HG03135 (cell line): ENCODE data around the gene TNFRSF17.
"Not testable (repeated sequence)": the region's sequence is repeated elsewhere in the genome, so short reads cannot be mapped to it uniquely, and the experiment has no call there.

Experiments used
- ATAC-seq: cut with Tn5 transposase; IDR thresholded peaks from one replicate; pipeline ENCODE4 v1.9.1; 2021; ENCODE audit warnings: mild to moderate bottlenecking, moderate library complexity; ENCODE audit not compliant: unreplicated experiment

The TNFRSF17 gene

DNA sequence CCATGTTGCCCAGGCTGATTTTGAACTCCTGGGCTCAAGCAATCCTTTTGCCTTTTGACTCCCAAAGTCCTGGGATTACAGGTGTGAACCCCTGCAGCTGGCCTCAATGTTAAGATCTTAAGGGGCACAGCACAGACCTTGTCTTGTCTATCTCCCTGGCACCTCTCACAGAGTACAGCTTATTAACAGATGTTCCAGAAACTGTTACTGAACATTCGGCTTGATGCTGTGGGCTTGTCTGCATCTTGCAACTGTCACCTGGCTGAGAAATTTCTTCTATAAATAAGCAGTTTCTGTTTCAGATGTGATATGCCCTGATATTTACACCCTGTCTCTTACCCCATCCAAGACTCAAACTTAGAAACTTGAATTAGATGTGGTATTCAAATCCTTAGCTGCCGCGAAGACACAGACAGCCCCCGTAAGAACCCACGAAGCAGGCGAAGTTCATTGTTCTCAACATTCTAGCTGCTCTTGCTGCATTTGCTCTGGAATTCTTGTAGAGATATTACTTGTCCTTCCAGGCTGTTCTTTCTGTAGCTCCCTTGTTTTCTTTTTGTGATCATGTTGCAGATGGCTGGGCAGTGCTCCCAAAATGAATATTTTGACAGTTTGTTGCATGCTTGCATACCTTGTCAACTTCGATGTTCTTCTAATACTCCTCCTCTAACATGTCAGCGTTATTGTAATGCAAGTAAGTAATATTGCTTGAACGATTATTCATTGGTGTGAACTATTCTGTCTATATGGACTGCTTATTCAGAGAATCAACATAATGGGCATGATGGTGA lies at the start of gene TNFRSF17:
TNFRSF17 (plus strand) TSS at position 450 of the 791 bp plus-strand sequence; CDS start at position 565, 115 bp downstream.
- ATAC-seq: peak; percentile 76

- peak; percentile 84 for ATAC-seq
Observed at GRCh38 chr16:11915644-11916523, 49.1 kb upstream of the TNFRSF17 start, which contains the start of gene GSPT1. Gene GSPT1 (minus strand): TSS chr16:11915956. CDS start chr16:11915720, 236 bp downstream.

DNA sequence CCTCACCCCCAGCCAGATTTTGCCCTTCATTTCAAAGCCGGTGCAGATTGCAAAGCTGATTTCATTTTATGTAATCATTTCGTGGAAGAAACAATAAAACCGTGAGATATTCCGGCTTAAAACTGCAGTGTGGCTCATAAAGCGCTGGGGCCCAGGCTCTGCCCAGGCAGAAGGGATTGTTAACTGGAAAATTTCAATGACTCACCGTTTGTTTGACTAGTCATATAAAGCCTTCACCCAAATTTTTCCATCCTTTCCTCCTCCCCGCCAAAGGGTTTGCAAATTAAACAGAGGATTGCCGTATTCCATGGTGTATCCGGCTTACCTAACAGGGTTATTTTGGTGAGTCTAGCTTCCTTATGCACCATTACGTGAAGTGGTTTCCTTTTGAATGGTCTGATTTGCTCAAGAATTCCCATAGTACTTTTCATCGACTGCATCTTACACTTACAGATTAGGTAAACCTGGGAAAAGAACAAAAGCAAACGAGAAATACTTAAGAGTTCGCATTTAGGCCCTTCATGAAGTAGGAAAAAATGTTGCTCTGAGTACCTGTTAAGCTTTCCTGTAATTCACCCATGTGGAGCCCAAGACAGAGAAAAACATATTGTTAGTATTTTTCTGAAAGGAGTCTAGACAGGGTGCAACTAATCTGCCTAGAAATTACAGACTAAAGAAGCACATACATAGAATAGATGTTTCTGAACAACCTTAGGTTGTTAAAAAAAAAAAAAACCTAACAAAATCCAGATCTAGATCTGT lies 48.3 kb upstream of the TNFRSF17 start:
- no peak for ATAC-seq

- not testable (repeated sequence) for ATAC-seq
Observed at GRCh38 chr16:11924046-11924445, 41.0 kb upstream of the TNFRSF17 start.

DNA sequence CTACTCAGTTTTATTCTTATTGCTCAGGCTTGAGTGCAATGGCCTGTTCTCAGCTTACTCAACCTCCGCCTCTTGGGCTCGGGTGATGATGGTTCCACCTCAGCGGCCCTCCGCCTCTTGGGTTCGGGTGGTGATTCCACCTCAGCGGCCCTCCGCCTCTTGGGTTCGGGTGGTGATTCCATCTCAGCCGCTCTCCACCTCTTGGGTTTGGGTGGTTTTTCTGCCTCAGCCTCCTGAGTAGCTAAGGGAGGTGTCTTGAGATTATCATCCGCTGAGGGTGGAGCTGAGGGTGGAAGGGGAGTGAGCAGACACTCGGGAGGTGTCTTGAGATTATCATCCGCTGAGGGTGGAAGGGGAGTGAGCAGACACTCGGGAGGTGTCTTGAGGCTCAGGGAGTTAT lies 37.7 kb upstream of the TNFRSF17 start:
- not testable (repeated sequence) for ATAC-seq

DNA sequence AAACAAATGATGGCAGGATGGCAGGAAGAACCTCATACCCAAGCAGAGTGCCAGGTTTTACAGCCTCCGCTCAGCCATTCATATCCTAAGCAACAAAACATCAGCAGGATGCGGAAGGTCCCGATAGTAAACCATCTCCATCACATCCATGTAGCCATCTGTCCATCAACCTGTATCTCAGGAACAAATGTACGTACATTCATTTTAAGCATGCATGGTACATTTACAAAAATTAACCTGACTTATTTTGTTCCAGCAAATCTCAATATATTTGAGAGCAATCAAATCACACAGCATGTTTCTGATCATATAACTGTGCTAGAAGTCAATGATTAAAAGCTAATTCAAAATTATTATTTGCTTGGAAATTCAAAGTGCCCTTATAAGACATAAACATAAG lies 23.1 kb upstream of the TNFRSF17 start, which contains the start of gene NPIPB2:
NPIPB2 (minus strand) TSS at position 101 of the 400 bp plus-strand sequence; CDS start at position 101, 0 bp downstream.
- ATAC-seq: not testable (repeated sequence)

- no peak for ATAC-seq
Observed at GRCh38 chr16:11946433-11946832, 18.6 kb upstream of the TNFRSF17 start.

DNA sequence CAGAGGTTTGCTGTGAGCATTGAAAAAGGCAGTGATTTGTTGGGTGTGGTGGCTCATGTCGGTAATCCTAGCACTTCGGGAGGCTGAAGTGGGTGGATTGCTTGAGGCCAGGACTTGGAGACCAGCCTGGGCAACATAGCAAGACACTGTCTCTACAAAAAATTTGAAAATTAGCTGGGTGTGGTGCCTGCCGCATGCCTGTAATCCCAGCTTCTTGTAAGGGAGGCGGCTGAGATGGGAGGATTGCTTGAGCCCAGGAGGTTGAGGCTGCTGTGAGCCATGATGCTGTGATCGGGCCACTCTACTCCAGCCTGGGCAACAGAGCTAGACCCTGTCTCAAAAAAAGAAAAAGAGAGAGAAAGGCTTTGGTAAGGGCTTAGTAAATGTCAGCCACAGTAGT lies 16.2 kb upstream of the TNFRSF17 start:
- no peak for ATAC-seq

DNA sequence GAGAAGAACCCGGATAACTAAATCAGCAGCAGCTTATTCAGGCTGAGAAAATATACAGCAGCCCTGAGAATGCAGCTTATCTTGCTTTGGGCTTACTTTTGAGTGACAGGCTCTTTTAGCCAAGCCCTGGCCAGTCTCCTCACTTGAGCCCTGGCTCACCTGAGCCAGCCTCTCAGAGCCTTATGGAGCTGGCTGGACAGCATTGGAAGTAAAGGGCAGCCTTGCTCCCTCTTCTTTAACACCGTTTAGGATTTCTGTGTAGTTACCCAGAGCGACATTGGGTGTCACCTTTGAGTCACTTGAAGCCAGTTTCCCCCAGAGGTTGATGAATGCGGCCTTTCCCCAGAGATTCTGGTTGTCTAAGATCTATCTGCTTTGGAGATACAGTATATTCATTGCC lies 15.5 kb upstream of the TNFRSF17 start:
- peak; percentile 60 for ATAC-seq

DNA sequence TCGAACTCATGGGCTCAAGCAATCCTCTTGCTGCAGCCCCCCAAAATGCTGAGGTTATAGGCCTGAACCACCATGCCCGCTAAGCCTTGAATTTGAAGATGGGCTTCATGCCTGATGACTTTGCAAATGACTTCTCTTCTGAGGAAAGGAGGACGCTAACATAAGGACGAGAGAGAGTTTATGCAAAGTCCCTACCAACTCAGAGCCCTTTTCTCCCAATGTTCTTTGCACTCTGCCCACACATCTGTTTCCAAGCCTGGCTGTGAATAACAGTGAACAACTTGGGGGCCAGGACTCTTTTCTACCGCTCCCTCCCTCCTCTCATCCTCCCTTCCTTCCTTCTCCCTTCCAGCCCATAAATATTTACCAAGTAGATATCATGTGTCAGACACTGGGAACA lies 14.6 kb upstream of the TNFRSF17 start:
- no peak for ATAC-seq

DNA sequence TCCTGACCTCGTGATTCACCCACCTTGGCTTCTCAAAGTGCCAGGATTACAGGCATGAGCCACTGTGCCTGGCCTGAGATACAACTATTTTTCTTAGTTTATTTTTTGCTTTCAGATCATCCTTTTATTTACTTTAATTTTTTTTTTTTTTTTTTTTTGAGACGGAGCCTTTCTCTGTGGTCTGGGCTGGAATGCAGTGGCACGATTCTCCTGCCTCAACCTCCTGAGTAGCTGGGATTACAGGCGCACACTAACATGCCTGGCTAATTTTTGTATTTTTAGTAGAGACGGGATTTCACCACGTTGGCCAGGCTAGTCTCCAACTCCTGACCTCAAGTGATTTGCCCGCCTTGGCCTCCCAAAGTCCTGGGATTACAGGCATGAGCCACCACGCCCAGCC lies 11.4 kb upstream of the TNFRSF17 start:
- ATAC-seq: not testable (repeated sequence)

- ATAC-seq: no peak
Observed at GRCh38 chr16:11955713-11956123, 9.3 kb upstream of the TNFRSF17 start.

DNA sequence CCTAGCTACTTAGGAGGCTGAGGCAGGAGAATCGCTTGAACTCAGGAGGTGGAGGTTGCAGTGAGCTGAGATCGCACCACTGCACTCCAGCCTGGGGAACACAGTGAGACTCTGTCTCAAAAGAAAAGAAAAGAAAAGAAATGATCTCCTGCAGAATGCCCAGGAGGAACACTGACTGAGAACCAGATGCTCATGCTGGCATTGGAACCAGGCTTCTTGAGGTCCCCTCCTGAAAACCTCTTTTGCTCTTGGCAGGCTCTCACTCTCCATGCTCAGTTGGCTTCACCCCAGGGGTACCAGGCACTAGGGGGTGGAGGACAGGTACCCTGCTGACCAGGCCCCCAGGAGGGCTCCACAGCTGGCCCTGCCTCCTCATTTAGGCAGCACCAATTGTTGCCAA lies 8.5 kb upstream of the TNFRSF17 start:
- ATAC-seq: no peak

- ATAC-seq: no peak
Observed at GRCh38 chr16:11957591-11958395, 7.2 kb upstream of the TNFRSF17 start.

DNA sequence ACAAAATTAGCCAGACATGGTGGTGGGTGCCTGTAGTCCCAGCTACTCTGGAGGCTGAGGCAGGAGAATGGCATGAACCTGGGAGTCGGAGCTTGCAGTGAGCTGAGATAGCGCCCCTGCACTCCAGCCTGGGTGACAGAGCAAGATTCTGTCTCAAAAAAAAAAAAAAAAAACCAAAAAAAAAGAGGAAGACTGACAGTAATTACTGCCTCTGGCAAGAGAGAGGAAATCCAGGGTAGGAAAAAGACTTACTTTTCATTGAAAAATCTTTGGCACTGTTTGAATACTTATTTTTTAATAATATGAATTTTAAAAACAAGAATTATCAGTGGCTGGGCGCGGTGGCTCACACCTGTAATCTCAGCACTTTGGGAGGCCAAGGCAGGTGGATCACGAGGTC lies 2.6 kb upstream of the TNFRSF17 start:
- not testable (repeated sequence) for ATAC-seq

GRCh38 chr16:11962978-11963377 lies 2.0 kb upstream of the TNFRSF17 start:
- ATAC-seq: not testable (repeated sequence)

DNA sequence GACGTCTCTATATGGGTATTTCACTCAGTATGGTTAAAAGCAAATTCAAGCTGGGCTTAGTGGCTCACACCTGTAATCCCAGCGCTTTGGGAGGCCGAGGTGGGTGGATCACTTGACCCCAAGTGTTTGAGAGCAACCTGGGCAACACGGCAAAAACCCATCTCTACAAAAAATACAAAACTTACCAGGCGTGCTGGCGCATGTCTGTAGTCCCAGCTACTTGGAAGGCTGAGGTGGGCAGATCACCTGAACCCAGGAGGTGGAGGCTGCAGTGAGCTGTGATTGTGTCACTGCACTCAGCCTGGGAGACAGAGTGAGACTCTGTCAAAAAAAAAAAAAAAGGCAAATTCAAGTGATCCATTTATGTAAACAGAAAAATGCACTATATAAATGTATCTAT lies 1.3 kb upstream of the TNFRSF17 start:
- no peak for ATAC-seq

DNA sequence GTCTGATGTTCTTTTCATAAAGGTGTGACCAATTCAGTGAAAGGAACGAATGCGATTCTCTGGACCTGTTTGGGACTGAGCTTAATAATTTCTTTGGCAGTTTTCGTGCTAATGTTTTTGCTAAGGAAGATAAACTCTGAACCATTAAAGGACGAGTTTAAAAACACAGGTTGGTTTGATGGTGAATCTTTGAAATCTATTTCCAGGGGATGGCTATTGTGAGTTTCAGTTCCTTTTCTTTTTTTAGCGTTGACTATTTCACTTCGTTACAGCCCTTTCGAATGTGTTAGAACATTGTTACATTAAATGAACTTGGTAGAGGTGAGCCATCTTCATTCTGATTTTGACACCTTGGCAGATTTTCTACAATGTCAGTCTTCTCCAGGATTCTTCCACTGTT lies 1.2 kb downstream of the TNFRSF17 start:
- ATAC-seq: no peak

DNA sequence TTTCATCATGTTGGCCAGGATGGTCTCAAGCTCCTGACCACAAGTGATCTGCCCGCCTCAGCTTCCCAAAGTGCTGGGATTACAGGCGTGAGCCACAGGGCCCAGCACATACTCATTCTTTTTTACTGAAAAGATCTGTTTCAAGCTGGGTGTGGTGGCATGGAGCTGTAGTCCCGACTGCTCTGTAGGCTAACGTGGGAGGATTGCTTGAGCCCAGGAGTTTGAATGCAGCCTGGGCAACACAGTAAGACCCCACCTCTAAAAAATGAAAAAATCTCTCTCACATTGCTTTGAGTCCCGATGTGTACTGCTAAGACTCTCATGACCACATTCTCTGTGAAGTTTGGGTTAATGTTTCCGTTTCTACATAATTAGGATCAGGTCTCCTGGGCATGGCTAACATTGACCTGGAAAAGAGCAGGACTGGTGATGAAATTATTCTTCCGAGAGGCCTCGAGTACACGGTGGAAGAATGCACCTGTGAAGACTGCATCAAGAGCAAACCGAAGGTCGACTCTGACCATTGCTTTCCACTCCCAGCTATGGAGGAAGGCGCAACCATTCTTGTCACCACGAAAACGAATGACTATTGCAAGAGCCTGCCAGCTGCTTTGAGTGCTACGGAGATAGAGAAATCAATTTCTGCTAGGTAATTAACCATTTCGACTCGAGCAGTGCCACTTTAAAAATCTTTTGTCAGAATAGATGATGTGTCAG lies 2.3 kb downstream of the TNFRSF17 start:
- no peak for ATAC-seq
